ENCODE data around the gene MCC.

- TF ChIP-seq, protein P1, sequence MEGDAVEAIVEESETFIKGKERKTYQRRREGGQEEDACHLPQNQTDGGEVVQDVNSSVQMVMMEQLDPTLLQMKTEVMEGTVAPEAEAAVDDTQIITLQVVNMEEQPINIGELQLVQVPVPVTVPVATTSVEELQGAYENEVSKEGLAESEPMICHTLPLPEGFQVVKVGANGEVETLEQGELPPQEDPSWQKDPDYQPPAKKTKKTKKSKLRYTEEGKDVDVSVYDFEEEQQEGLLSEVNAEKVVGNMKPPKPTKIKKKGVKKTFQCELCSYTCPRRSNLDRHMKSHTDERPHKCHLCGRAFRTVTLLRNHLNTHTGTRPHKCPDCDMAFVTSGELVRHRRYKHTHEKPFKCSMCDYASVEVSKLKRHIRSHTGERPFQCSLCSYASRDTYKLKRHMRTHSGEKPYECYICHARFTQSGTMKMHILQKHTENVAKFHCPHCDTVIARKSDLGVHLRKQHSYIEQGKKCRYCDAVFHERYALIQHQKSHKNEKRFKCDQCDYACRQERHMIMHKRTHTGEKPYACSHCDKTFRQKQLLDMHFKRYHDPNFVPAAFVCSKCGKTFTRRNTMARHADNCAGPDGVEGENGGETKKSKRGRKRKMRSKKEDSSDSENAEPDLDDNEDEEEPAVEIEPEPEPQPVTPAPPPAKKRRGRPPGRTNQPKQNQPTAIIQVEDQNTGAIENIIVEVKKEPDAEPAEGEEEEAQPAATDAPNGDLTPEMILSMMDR (IDR thresholded peaks at IDR 0.05; ENCODE audit: poor library complexity), result no peak
- no peak for TF ChIP-seq EZH2phosphoT487 (IDR thresholded peaks at IDR 0.05; ENCODE audit: low read depth, severe bottlenecking, unreplicated experiment)
Observed at GRCh38 chr5:112986224-112986623, 502.0 kb downstream of the MCC start.

Measured in hepatocyte (in vitro differentiated cells).